Activated CD8-positive, alpha-beta memory T cell treated with anti-CD3 and anti-CD28 coated beads, Interleukin-2, amount 50 U/mL, for 1 hour (primary cell): Measurements from ENCODE around the gene NOLC1.

Experiments used
- DNase-seq: peaks from one replicate; pipeline ENCODE4 v3.0.0-alpha.2; 2020; ENCODE audit errors: extremely low read depth

The NOLC1 gene

DNA sequence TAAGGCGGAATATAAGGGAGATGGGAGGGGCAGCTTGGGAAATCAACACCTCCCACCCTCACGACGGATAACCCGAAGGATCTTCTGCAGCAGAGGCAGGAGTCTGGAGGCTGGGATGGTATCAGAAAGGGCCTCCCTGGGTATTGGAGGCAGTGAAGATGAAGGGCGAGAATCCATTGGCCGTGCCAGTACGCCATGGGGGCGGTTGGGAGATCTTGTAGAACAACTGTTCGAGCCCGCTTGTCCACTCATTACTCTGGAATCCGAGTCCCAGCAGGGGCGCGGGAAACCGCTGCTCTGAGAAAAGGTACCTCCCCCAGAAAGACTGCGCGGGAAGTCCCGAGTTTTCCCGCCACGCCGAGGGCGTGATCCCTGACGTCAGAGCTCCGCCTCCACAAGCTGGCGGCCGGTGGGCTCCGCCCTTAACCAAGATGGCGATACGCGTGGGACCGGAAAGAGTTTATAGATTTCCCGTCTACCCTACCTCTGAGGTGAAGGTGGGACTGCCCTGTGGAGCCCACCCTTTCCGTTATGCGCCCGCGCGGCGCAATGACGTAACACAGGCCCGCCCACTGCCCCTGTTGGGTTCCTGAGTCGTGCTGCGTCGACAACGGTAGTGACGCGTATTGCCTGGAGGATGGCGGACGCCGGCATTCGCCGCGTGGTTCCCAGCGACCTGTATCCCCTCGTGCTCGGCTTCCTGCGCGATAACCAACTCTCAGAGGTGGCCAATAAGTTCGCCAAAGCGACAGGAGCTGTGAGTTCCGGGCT lies at the start of gene NOLC1:
Gene NOLC1, plus strand, starts transcription at position 616 of the 771 bp plus-strand sequence. Its CDS starts 22 bp downstream, at position 638.
- DNase-seq, result peak; percentile 95

DNA sequence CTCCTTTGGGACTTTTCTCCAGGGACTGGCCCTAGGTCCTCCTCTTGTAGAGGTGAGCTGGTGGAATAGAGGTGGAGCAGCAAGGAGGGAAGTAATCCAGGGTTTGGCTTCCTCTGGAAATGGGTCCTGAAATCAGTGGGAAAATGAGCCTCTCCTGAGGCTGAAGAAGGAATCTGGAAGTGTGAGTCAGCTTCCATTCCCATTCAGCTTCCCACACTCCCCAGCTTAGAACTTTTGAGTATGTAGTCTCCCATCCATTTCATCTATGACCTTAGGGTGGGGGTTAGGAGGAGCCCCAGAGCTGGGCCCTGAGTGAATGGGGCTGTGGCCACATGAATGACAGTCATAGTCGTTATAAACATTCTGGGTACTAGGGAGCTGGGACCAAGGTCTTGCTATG lies 49.8 kb upstream of the NOLC1 start:
- no peak for DNase-seq

DNA sequence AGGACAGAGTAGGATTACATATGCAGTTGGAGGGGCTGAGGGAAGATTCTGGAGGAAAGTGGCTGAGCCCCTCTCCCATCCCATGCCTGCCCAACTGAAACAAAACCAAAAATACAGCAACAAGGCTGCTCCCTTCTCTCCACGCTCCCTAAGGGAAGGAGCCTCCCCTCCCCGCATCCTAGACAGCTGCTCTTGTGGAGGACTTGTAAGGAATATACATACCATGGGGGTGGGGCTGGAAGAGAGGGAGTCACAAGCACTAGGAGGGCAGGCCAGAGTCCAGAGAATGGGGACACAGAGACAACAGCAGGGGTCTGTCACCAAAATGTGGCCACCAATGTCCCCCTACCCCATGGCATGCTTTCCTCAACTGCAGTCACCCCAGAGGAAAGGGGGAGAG lies 45.2 kb upstream of the NOLC1 start:
- no peak for DNase-seq

DNA sequence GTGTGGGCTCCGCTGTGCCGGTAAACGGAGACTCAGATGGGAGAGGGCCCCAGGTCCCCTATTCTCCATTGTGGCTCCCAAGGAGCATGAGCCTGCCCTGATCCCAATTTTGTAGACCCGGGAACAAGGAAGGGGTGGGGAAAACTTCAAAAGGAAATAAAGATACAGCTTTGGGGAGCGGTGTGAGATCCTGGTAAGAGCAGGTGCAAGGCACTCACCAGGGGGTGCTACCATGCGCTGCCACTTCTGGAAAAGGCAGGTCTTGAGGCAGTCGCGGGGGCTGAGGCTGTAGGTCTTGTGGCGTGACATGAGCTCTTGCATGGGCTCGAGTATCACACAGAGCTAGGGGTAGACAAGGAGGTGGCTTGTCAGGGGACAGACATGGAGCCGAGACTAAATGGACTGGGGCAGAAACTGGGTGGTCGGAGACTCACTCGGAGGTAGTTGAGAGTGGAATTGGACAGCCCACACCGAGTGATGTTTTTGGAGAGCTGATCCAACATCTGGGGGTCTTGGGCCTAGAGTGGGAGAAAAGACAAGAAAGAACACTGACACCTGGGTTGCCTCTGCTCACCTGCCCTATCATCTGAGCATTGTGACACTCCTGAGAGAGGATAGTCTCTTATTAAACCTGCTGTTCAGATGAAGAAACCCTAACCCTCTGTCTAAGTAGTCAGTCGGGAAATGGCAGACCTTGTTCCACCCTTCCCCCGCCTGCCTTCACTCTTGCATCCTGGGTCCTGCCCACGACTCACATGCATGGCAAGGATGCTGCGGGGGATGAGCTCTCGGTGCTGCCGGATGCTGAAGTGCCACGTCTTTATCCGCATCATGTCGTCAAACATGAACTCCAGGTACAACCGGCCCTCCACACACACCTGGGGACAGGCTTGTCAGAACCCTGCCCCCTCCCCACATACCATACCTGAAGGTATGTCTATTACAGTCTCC lies 42.7 kb upstream of the NOLC1 start:
- DNase-seq, result no peak

DNA sequence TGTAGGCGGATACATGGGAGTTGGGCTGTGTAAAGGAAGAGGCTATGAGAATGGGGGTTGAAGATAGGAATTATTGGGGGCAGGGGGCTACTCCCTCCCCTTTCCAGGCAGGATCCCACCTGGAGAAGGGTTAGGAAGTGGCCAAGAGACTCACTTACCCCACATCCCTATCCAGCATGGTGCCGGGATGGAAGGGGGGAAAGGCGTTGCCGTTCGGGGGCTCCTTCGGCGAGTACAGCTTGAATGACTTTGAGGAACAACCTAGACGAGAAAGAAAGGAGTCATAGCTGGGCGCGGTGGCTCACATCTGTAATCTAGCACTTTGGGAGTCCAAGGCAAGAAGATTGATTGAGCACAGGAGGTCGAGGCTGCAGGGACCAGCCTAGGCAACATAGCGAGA lies 40.9 kb upstream of the NOLC1 start:
- DNase-seq, result no peak

DNA sequence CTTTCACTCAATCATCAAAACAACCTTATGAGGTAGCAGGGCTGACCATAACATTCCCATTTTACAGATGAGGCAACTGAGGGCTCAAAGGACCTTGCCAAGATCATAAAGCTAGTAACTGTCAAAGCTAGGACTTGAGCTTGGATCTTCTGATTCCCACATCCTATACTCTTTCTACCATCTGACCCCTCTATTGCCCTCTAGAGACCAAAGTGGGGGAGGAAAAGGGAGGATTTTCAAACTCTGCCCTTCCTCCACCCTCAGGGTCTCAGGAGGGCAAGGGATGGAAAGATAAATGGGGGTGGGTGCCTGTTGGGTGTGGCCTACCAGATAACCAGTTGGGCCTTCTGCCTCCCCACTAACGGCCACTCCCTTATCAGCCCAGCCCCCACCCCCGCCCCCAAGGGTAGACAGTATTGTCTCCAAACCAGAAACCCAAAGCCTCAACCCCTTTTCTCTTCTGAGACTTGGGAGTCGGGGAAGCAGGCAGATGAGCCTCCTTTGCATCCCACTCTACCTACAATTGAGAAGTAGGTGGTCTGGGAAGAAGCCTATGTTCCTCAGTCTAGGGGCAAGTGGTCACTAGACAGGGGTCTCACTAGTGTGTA lies 39.9 kb upstream of the NOLC1 start:
- no peak for DNase-seq

DNA sequence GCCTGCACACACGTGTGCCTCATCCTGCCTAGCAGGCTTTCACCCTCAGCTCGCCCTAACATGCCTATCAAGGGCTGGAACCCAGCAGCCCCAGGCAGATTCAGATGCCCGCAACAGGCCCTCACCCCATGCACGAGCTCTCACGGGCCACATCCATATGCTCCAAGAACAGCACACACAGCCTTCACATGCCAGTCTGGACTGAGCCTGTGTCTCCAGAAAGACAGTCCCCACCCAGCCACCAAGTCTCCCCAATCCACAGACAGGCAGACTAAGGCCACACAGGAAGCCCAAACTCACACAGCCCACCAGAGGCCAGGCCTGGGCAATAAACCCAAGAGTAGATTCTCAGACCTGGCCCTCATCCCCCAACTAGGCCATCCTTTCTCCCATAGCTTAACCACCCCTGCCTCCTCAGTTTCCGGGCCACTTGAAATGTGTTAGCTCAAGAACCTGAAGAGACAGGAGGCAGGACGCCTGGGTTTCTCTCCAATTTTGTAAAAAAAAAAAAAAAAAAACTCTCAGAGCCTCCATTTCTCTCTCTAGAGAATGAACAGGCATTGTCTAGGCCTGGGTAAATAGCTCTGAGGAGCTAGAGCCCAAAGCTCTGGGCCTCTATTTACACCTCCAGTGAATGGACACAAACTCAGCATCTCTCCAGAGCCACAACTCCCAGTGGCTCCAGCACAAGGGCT lies 38.8 kb upstream of the NOLC1 start:
- DNase-seq, result no peak

DNA sequence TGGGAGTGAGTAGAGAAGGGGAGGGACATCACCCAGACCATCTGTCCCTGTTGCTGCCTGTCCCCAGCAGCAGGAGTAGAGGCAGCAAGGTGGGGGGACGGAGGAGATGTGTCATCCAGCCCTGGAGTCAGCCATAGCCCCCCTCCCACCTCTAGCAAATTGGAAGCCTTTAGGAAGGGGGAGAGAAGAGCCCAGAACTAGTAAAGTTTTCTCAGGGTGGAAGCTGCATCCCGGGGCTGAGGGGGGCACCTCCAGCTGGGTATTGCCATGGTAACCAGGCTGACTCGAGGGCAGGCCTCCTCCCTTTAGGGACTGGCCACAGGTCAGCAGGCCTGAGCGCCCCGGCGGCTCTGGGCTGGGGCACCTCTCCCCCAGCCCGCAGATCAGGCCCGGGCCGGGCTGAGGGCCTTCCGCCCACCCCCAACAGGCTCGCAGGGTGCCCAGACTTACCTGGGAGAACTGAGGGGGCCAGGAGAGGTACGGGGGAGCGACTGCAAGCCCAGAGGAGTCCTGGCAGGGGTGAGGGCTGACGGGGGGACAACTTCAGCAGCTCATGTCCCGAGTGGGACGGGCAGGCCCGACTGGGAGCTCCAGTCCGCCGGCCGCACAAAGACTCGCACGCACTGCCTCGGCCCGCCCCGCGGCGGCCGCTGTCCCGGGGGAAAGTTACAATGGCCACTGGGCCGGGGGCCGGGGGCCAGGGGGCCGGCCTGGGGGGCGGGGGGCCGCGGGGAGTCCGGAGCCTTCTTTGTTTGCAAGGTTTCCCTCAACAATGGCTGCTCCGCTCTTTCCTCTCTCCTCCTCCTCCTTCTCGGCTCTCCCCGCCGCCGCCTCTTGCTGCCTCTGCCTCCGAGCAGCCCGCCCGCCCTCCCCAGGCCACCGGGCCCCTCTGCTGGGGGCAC lies 38.0 kb upstream of the NOLC1 start:
- no peak for DNase-seq

DNA sequence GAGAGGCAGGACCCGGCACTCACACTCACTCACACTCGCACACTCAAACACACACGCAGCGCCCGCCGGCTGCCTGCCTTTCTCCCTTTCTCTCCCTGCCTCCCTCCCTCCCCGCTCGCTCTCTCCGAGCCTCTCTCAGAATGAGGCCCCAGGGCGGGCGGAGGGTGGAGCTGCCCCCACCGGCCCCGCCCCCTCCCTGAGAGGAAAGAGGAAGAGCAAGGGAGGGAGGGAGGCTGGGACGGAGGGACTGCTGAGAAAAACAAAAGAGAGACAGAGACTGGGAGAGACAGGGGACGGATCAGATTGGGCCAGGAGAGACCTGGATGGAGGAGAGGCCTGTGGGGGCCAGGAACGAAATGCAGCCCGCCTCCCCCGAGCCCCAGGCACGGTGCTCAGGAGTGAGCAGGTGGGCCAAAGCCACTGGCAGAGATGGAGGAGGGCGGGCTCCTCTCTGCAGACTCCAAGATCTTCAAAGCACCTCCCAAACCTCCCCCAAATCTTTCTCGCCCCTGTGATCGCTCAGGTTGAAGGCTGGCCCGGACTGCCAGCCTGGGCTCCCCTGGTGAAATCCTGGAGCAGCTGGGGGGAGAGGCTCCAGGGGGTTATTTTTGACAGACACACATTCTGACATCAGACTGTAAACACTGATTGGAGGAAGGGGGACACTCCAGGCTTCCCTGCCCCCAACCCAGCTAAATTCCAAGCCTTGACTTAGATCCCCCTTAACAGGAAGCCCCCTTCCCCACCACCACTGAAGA lies 37.1 kb upstream of the NOLC1 start:
- peak; percentile 53 for DNase-seq

DNA sequence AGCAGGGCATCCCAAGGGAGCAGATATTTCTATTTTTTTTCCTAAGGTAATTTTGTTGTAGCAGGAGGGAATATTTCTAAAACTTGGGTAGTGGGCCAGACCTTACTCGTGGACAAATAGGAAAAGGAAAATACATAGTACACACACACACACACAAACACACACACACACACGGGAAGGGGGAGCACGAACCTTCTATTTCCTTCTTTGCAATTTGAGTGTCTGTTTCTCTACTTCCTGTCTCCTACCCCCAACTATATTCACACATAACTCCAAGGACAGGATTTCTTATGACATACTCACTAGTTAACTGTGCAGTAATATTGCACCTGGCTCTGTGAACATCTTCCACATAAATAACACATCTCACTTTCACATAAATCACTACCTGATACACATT lies 36.4 kb upstream of the NOLC1 start:
- no peak for DNase-seq

DNA sequence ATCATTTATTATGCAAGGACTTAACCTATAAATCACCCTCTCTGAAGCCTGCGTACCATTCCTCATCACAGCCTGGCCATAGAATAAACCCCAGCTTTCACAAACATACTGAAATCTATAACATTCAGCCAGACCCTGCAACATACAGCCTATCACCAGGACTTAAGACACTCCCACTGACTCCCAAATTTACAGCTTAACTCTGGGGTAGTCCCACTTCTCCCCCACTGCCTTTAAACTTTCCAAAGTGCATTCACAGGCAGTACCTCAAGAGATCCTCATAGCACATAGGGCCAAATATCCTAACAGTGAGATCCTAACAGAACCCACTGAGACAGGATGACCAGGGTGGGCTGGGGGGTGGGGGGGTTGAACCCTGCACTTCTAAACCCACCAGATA lies 35.5 kb upstream of the NOLC1 start:
- DNase-seq, result no peak

DNA sequence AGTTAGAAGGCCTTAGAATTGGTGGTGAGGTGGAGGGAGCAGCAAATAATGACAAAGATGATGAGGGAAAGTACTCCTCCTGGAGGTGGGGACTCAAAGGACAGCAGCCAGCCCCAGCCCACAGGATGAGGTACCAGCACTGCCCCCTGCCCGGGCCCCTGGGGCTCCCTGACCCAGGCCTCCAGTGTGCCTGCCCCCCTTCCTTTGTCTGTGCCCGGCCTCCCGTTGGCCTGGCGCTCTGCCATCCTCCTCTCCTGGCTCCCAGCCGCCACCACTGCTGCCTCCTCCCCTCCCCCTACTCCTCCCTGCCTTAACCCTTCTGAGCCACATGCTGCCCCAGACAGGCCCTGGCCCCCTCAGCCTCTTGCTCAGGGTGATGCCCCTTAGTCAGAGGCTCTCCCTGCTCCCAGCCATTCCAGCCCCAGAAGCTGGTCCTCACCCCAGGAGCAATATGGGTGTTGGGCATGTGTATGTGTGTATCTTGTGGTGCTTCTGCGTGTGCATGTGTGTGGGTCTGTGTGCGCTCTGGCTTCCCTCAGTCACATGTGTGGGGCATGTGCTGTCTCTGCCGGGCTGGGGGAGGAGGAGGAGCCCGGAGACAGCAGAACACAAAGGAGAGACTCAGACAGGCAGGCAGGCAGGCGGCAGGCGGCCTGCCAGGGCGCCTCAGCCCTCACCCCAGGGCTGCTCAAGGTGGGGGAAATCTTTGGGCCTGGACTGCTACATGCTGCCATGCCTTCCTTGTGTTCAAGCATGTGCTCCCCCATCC lies 34.6 kb upstream of the NOLC1 start:
- DNase-seq, result no peak

DNA sequence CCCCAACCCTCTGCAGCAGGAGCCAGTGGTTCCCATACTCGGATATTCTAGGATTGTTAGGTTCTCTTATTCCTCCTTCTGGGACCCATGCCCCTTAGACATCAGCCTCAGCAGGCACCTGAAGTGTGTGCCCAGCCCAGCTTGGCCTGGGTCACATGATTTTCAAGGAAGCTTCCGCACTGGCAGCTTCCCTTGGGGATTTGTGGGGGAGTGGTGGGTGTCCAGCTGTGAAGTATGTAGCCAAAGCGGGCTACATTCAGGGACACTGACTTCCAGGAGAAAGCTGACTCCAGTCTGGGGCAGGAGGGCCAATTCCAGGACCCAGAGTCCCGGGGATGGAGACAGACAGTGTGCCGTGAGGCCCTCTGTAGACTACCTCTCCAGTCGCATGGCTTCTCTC lies 33.3 kb upstream of the NOLC1 start:
- DNase-seq, result no peak

DNA sequence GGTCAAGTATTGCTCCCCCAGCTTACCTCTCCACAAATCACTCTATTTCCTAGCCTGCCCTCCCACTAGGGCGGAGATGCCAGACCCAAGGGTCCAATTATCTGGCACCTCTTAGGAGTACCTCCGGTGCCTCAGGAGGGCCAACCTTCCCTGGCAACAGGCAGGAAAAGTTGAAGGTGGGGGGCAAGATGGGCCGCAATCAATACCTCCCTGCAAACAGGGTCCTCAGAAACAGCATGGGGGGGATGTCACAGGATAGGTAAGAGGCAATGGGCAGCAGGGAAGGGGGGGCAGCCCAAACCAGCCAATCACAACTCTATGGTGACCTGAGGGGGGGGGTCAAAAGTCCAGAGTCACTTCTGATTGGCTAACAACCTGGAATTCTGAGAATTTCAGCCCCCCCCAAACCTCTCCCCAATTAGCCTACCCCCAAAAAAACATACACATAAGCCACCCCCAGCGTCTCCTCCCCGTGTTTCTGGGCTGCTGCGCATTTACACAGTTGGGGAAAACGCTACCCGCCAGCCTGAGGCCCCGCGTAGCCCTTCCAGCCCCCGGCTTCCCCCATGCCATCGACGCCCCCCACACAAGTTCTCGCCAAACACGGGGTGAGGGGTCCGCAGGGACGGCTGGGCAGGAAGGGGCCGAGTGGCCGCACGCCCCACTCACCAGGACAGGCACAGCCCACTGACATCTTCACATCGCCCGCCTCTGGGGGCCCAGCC lies 32.6 kb upstream of the NOLC1 start:
- DNase-seq, result no peak

DNA sequence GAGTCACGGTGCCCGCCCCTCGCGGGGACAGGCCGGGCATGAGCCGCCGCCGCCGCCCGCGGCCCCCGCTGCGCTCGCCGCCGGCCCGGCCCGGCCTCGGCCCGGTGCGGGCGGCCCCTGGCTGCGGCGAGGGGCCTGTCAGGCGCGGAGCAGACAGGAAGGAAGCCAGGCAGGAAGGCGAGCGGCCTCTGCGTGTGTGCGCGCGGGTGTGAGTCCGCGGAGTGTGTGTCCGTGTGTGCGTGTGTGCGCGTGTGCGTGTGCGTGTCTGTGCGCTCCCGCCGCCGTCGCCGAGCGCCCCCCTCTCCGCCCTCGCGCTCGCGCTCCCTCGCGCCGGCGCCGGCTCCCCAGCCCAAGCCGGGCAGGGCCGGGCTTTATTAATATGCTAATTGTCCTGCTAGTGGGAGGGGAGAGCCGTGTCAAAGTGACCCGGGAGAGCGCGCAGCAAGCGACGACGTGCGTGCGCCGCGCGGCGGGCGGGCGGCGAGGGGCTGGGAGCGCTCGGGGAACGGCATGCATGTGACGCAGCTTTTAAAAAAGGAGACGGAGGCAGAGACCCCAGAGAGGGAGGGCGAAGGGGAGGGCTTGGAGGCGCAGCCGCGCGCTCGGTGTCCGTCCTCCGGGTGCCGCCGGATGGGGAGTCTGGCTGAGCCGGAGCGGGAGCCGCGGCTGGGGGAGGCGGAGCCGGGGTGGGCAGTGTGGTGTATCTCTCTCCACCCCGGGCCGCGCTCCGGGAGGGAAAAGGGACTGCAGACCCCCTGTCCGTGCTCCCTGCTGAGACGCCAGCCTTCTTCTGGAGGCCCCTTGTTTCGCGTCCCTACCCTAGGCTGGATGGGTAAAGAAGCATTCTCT lies 31.8 kb upstream of the NOLC1 start, which contains the start of gene LDB1:
Gene LDB1, minus strand, starts transcription at position 227 of the 849 bp plus-strand sequence. CDS start 258 bp downstream, outside the sequence.
- no peak for DNase-seq

DNA sequence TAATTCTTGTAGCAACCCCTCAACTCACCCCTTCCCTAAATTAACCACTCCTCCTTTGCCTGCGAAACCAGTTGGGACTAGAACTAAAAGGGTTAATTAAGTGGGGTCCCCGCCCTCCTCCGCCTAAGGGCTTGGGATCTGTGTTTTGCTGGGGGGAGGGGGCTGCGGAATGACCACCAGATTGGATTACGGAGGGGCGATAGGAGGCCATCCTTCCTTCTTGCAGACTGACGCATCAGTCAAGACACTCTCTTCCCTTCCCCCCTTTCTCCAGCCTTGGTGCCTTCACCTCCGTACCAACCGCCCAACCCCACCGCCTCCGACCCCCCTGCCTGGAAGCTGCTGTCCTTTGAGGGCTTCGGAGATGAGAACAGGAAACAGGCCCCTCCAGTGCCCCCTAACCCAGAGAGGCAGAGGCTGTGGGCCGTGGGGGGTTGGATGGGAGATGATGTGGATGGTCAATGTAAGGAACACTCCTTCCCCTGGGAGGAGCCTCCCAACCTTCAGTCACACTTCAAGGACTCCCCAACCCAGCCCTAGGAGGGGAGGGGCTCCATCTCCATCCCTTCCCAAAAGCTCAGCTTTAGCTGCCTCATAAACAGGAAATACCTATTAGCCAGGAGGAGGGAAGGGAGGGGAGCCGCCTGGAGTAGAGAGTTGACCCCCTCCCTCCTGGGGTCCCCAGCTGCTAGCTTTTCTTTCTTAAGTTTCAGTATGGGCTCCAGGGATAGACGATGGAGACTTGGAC lies 31.0 kb upstream of the NOLC1 start:
- DNase-seq, result no peak
